ENCODE measurements around the gene SYTL5.

SYTL5 gene

DNA sequence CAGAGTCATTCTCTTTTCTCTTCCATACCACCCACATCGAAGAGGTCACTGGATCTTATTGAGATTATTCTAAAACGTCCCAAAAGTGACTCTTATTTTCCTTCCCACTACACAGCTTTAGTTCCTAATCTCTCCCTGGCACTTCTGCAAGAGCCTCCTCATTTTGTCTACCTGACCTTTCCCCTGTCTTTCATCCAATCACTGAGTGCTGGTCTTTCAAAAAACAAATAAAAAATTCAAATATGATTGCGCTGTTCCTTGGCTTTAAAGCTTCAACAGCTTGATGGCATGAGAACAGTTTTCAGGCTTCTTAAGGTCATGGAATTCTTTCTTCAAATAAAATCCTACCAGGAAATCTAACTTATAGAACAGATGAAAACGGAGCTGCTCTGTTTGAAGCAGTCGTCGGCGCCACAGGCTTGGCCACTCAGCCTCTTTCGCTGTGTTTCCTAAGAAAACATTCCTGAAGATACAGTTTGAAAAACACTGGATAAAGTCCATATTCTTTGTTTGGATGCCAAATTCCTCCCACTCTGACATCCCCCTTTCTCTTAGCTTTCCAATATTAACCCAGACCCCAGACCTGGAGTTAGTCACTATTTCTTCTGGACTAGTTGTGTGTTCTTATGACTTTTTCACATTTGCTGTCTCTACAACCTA lies 12.5 kb downstream of the SYTL5 start:
- DNase-seq, result no peak
- no peaks in the 10 kb centered on the region for H3K79me2 ChIP-seq (ENCODE audit: insufficient read depth, low read length)

GRCh38 chrX:38028300-38028699 lies 21.9 kb downstream of the SYTL5 start:
- Histone ChIP-seq H4K20me1 (ENCODE audit: insufficient read depth, low read length) (no peaks in the 10 kb centered on the region), H3K36me3 (ENCODE audit: insufficient read depth, low read length) (no peaks in the 10 kb centered on the region), H3K9ac (ENCODE audit: low read depth, low read length) (no peak overlapping the region), H3K27me3 (ENCODE audit: insufficient read depth, low read length, poor library complexity) (no peaks in the 10 kb centered on the region), H3K4me1 (ENCODE audit: insufficient read depth, low read length) (no peaks in the 10 kb centered on the region), H3K79me2 (ENCODE audit: insufficient read depth, low read length) (no peaks in the 10 kb centered on the region), H3K27ac (ENCODE audit: low read length) (no peak overlapping the region), H2AFZ (ENCODE audit: low read depth, low read length) (no peak overlapping the region), H3K9me3 (ENCODE audit: insufficient read depth, low read length, severe bottlenecking) (no peaks in the 10 kb centered on the region), H3K4me3 (ENCODE audit: low read depth in 1 of 2, low read length in 2 of 2) (no peak overlapping the region), H3K4me2 (ENCODE audit: insufficient read depth, low read length) (no peak overlapping the region)
- DNase-seq (no peak), ATAC-seq (ENCODE audit: insufficient read depth, low read depth) (no peak)
- TF ChIP-seq EZH2 (IDR thresholded peaks at IDR 0.05; ENCODE audit: borderline replicate concordance, low read depth, low read length, severe bottlenecking) (no peak), CTCF (IDR thresholded peaks at IDR 0.05; ENCODE audit: borderline replicate concordance, extremely low read depth, low read length, poor library complexity, severe bottlenecking) (no peak)

More for the DNA sequence above, 12.5 kb downstream of the SYTL5 start:
- no peak for ATAC-seq (ENCODE audit: insufficient read depth, low read depth)
- no peaks in the 10 kb centered on the region for H4K20me1 ChIP-seq (ENCODE audit: insufficient read depth, low read length)
- H3K4me2 ChIP-seq (ENCODE audit: insufficient read depth, low read length), result no peak overlapping the region
- H2AFZ ChIP-seq (ENCODE audit: low read depth, low read length), result no peak overlapping the region
- H3K27ac ChIP-seq (ENCODE audit: low read length), result no peak overlapping the region
- TF ChIP-seq EZH2 (IDR thresholded peaks at IDR 0.05; ENCODE audit: borderline replicate concordance, low read depth, low read length, severe bottlenecking) (no peak), CTCF (IDR thresholded peaks at IDR 0.05; ENCODE audit: borderline replicate concordance, extremely low read depth, low read length, poor library complexity, severe bottlenecking) (no peak)
- no peaks in the 10 kb centered on the region for H3K36me3 ChIP-seq (ENCODE audit: insufficient read depth, low read length)
- no peak overlapping the region for H3K9ac ChIP-seq (ENCODE audit: low read depth, low read length)
- H3K4me1 ChIP-seq (ENCODE audit: insufficient read depth, low read length), result no peaks in the 10 kb centered on the region
- no peaks in the 10 kb centered on the region for H3K9me3 ChIP-seq (ENCODE audit: insufficient read depth, low read length, severe bottlenecking)
- no peak overlapping the region for H3K4me3 ChIP-seq (ENCODE audit: low read depth in 1 of 2, low read length in 2 of 2)
- no peaks in the 10 kb centered on the region for H3K27me3 ChIP-seq (ENCODE audit: insufficient read depth, low read length, poor library complexity)

GRCh38 chrX:38036466-38036865 lies 30.1 kb downstream of the SYTL5 start:
- Histone ChIP-seq H2AFZ (ENCODE audit: low read depth, low read length) (no peak overlapping the region), H3K4me1 (ENCODE audit: insufficient read depth, low read length) (no peaks in the 10 kb centered on the region), H3K36me3 (ENCODE audit: insufficient read depth, low read length) (no peaks in the 10 kb centered on the region), H3K27me3 (ENCODE audit: insufficient read depth, low read length, poor library complexity) (no peaks in the 10 kb centered on the region), H3K79me2 (ENCODE audit: insufficient read depth, low read length) (no peaks in the 10 kb centered on the region), H3K4me2 (ENCODE audit: insufficient read depth, low read length) (no peak overlapping the region), H3K4me3 (ENCODE audit: low read depth in 1 of 2, low read length in 2 of 2) (no peak overlapping the region), H3K27ac (ENCODE audit: low read length) (no peak overlapping the region), H3K9ac (ENCODE audit: low read depth, low read length) (no peak overlapping the region), H3K9me3 (ENCODE audit: insufficient read depth, low read length, severe bottlenecking) (no peaks in the 10 kb centered on the region), H4K20me1 (ENCODE audit: insufficient read depth, low read length) (no peaks in the 10 kb centered on the region)
- no peak for ATAC-seq (ENCODE audit: insufficient read depth, low read depth)
- TF ChIP-seq CTCF (IDR thresholded peaks at IDR 0.05; ENCODE audit: borderline replicate concordance, extremely low read depth, low read length, poor library complexity, severe bottlenecking) (no peak), EZH2 (IDR thresholded peaks at IDR 0.05; ENCODE audit: borderline replicate concordance, low read depth, low read length, severe bottlenecking) (no peak)
- DNase-seq, result no peak
